Esophagus squamous epithelium (tissue), 4 donors: ENCODE measurements around the gene COL1A2.

Experiments used
- POLR2A ChIP-seq, 4 donors: fragments of 450-650 bp; IDR thresholded peaks; one replicate each; pipeline ENCODE4 v1.6.1; 2017; ENCODE audit warnings: antibody characterized with exemption in 4 of 4, mild to moderate bottlenecking in 4 of 4, moderate library complexity in 3 of 4
- TF ChIP-seq, protein P1 (sequence below), 6 experiments: fragments of 450-650 bp in 4 of 6; fragments of 200-600 bp in 2 of 6; sonication (generic) in 2 of 6; IDR thresholded peaks; one replicate each; pipeline ENCODE4 v1.5.1; 2016 to 2019; ENCODE audit warnings: antibody characterized with exemption in 6 of 6, mild to moderate bottlenecking in 4 of 6, moderate library complexity in 4 of 6

DNA sequence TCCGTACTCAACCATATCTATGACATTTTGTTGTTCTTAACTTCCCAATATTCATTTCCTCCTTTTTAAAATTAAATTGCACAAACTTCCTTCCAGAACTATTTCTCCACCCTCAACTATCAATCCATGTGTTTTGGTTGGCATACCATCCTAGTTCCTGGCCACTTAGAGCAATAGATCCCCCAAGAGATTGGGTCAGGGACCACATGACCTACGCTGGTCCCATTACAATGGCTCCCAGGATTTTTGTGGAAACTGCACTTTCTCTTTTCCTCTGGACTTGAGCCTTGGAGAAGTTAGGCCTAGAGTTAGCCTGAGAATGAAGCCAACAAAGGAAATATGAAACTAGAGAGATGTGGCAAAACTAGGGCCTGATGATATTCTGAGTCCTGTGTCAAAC, 59.2 kb downstream of the COL1A2 start:
- TF ChIP-seq, protein P1, sequence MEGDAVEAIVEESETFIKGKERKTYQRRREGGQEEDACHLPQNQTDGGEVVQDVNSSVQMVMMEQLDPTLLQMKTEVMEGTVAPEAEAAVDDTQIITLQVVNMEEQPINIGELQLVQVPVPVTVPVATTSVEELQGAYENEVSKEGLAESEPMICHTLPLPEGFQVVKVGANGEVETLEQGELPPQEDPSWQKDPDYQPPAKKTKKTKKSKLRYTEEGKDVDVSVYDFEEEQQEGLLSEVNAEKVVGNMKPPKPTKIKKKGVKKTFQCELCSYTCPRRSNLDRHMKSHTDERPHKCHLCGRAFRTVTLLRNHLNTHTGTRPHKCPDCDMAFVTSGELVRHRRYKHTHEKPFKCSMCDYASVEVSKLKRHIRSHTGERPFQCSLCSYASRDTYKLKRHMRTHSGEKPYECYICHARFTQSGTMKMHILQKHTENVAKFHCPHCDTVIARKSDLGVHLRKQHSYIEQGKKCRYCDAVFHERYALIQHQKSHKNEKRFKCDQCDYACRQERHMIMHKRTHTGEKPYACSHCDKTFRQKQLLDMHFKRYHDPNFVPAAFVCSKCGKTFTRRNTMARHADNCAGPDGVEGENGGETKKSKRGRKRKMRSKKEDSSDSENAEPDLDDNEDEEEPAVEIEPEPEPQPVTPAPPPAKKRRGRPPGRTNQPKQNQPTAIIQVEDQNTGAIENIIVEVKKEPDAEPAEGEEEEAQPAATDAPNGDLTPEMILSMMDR (IDR thresholded peaks at IDR 0.05), result no peak
- TF ChIP-seq POLR2A (IDR thresholded peaks at IDR 0.05), result no peak
